ENCODE measurements around the gene PRR20G.
"Not testable (repeated sequence)": the region's sequence is repeated elsewhere in the genome, so short reads cannot be mapped to it uniquely, and the experiment has no call there.

The PRR20G gene

GRCh38 chr3:127287840-127288239, at the start of gene PRR20G:
Gene PRR20G (minus strand): TSS chr3:127288046. CDS start chr3:127287365, 681 bp downstream.
- DNase-seq: no peak

- no peak for DNase-seq
These were observed 49.2 kb upstream of the PRR20G start for GRCh38 chr3:127337001-127337400.

- no peak for DNase-seq
These were observed 48.3 kb upstream of the PRR20G start for GRCh38 chr3:127336101-127336500.

GRCh38 chr3:127330385-127330784, 42.5 kb upstream of the PRR20G start:
- no peak for DNase-seq

- DNase-seq: no peak
These were observed 41.9 kb upstream of the PRR20G start for GRCh38 chr3:127329631-127330285.

- DNase-seq: no peak
These were observed 40.6 kb upstream of the PRR20G start for GRCh38 chr3:127328421-127328820.

GRCh38 chr3:127326341-127326740, 38.5 kb upstream of the PRR20G start:
- no peak for DNase-seq

- no peak for DNase-seq
These were observed 37.7 kb upstream of the PRR20G start for GRCh38 chr3:127325629-127325961.

- no peak for DNase-seq
These were observed 37.2 kb upstream of the PRR20G start for GRCh38 chr3:127324913-127325628.

GRCh38 chr3:127324076-127324475, 36.2 kb upstream of the PRR20G start:
- no peak for DNase-seq

- DNase-seq: no peak
These were observed 35.7 kb upstream of the PRR20G start for GRCh38 chr3:127323581-127323980.

GRCh38 chr3:127321371-127321770, 33.5 kb upstream of the PRR20G start:
- no peak for DNase-seq

GRCh38 chr3:127320529-127321121, 32.8 kb upstream of the PRR20G start:
- DNase-seq: no peak

GRCh38 chr3:127316685-127317084, 28.8 kb upstream of the PRR20G start:
- no peak for DNase-seq

GRCh38 chr3:127312818-127313217, 25.0 kb upstream of the PRR20G start:
- DNase-seq: no peak

GRCh38 chr3:127308821-127309220, 21.0 kb upstream of the PRR20G start:
- DNase-seq: not testable (repeated sequence)

- DNase-seq: no peak
These were observed 20.1 kb upstream of the PRR20G start for GRCh38 chr3:127307916-127308315.

GRCh38 chr3:127307112-127307835, 19.4 kb upstream of the PRR20G start:
- no peak for DNase-seq

GRCh38 chr3:127306361-127307111, 18.7 kb upstream of the PRR20G start:
- no peak for DNase-seq

- DNase-seq: no peak
These were observed 17.7 kb upstream of the PRR20G start for GRCh38 chr3:127305499-127306060.

GRCh38 chr3:127304121-127304744, 16.4 kb upstream of the PRR20G start:
- DNase-seq: peak; percentile 84

- DNase-seq: no peak
These were observed 11.4 kb upstream of the PRR20G start for GRCh38 chr3:127299276-127299675.

All from NCI-H187 treated with DMSO at 0.1 percent for 48 hours (cell line).